ENCODE results near the gene TLE3.

TLE3 gene

DNA sequence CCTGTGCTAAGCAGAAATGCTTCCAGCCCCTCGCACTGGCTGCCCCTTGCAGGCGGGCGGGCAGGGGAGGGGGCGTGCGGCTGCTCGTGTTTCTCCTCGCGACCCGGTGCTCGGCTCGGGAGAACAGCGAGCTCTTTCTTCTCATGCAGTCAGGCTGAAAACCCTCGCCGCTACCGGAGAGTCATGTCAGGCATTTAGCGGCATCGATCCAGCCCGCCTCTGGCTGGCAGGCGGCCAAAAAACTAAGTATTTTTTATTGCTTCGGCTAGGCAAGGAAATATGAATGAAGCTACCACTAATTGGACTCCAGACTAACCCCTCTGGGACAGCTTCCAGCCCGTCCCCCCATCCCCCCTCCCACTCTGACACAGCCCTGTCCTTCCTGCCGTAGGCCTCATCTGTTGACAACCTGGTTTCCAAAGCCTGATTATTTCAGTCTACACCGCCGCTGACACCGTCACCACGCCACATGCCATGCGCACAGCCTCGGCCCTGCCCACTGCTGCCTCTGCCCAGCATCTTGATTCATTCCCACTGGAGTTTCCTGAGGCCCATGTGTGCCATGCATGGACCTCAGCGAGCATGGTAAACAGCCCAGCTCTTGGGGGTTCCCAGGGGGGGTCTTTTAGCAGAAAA lies 35.3 kb downstream of the TLE3 start:
- no peak overlapping the region for H2AFZ ChIP-seq (ENCODE audit: low read length, unreplicated experiment)
- H3K27me3 ChIP-seq (ENCODE audit: insufficient read depth, low read length): no peaks in the 10 kb centered on the region
- H3K36me3 ChIP-seq (ENCODE audit: insufficient read depth, low read length): peaks cover 14% of the 10 kb centered on the region; the same call in 1 of the 2 replicates
- H3K79me2 ChIP-seq (ENCODE audit: control insufficient read depth, insufficient read depth, low read length, unreplicated experiment): no peaks in the 10 kb centered on the region
- no peaks in the 10 kb centered on the region for H3K4me1 ChIP-seq (ENCODE audit: control insufficient read depth, insufficient read depth, low read length, unreplicated experiment)
- H3K4me3 ChIP-seq (ENCODE audit: low read depth, low read length): no peak overlapping the region
- H3K27ac ChIP-seq (ENCODE audit: low read depth, low read length): no peak overlapping the region

- no peak overlapping the region for H3K4me3 ChIP-seq (ENCODE audit: low read depth, low read length)
Measured at GRCh38 chr15:70061696-70062270, 35.9 kb downstream of the TLE3 start.

DNA sequence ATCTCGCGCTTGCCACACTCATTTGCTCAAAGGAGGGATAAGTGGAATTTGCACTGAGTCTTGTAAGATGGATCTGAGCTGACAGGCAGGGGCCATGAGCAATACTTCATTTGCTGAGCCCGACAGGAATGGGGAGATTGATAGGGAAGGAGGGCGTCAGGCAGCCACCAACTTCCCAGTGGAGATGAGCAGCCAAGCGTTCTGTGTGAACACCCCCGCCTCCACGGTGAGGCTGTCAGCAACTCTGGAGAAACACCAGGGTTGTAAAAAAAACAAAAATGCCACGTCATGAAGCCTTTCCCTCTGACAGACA lies 36.8 kb downstream of the TLE3 start:
- Histone ChIP-seq H3K36me3 (ENCODE audit: insufficient read depth, low read length) (peaks cover 14% of the 10 kb centered on the region; the same call in 1 of the 2 replicates), H3K4me1 (ENCODE audit: control insufficient read depth, insufficient read depth, low read length, unreplicated experiment) (no peaks in the 10 kb centered on the region), H2AFZ (ENCODE audit: low read length, unreplicated experiment) (no peak overlapping the region), H3K79me2 (ENCODE audit: control insufficient read depth, insufficient read depth, low read length, unreplicated experiment) (no peaks in the 10 kb centered on the region), H3K4me3 (ENCODE audit: low read depth, low read length) (no peak overlapping the region), H3K27me3 (ENCODE audit: insufficient read depth, low read length) (no peaks in the 10 kb centered on the region), H3K27ac (ENCODE audit: low read depth, low read length) (no peak overlapping the region)

More at GRCh38 chr15:70061696-70062270, 35.9 kb downstream of the TLE3 start:
- Histone ChIP-seq H2AFZ (ENCODE audit: low read length, unreplicated experiment) (no peak overlapping the region), H3K36me3 (ENCODE audit: insufficient read depth, low read length) (peaks cover 14% of the 10 kb centered on the region; the same call in 1 of the 2 replicates), H3K27me3 (ENCODE audit: insufficient read depth, low read length) (no peaks in the 10 kb centered on the region), H3K4me1 (ENCODE audit: control insufficient read depth, insufficient read depth, low read length, unreplicated experiment) (no peaks in the 10 kb centered on the region), H3K79me2 (ENCODE audit: control insufficient read depth, insufficient read depth, low read length, unreplicated experiment) (no peaks in the 10 kb centered on the region), H3K27ac (ENCODE audit: low read depth, low read length) (no peak overlapping the region)

- peaks cover 14% of the 10 kb centered on the region; the same call in 1 of the 2 replicates for H3K36me3 ChIP-seq (ENCODE audit: insufficient read depth, low read length)
Measured at GRCh38 chr15:70060214-70060992, 37.3 kb downstream of the TLE3 start.

GRCh38 chr15:70059476-70060213 lies 38.1 kb downstream of the TLE3 start:
- no peak overlapping the region for H3K27ac ChIP-seq (ENCODE audit: low read depth, low read length)
- H2AFZ ChIP-seq (ENCODE audit: low read length, unreplicated experiment): no peak overlapping the region
- H3K36me3 ChIP-seq (ENCODE audit: insufficient read depth, low read length): peaks cover 15% of the 10 kb centered on the region; the same call in 1 of the 2 replicates
- no peaks in the 10 kb centered on the region for H3K79me2 ChIP-seq (ENCODE audit: control insufficient read depth, insufficient read depth, low read length, unreplicated experiment)
- no peaks in the 10 kb centered on the region for H3K27me3 ChIP-seq (ENCODE audit: insufficient read depth, low read length)
- no peak overlapping the region for H3K4me3 ChIP-seq (ENCODE audit: low read depth, low read length)
- H3K4me1 ChIP-seq (ENCODE audit: control insufficient read depth, insufficient read depth, low read length, unreplicated experiment): no peaks in the 10 kb centered on the region

More at GRCh38 chr15:70060214-70060992, 37.3 kb downstream of the TLE3 start:
- no peaks in the 10 kb centered on the region for H3K79me2 ChIP-seq (ENCODE audit: control insufficient read depth, insufficient read depth, low read length, unreplicated experiment)
- no peaks in the 10 kb centered on the region for H3K4me1 ChIP-seq (ENCODE audit: control insufficient read depth, insufficient read depth, low read length, unreplicated experiment)
- H3K4me3 ChIP-seq (ENCODE audit: low read depth, low read length): no peak overlapping the region
- H3K27ac ChIP-seq (ENCODE audit: low read depth, low read length): no peak overlapping the region
- no peak overlapping the region for H2AFZ ChIP-seq (ENCODE audit: low read length, unreplicated experiment)
- H3K27me3 ChIP-seq (ENCODE audit: insufficient read depth, low read length): no peaks in the 10 kb centered on the region

GRCh38 chr15:70058642-70059360 lies 38.9 kb downstream of the TLE3 start:
- peaks cover 17% of the 10 kb centered on the region; the same call in 1 of the 2 replicates for H3K36me3 ChIP-seq (ENCODE audit: insufficient read depth, low read length)
- no peaks in the 10 kb centered on the region for H3K79me2 ChIP-seq (ENCODE audit: control insufficient read depth, insufficient read depth, low read length, unreplicated experiment)
- no peak overlapping the region for H3K27ac ChIP-seq (ENCODE audit: low read depth, low read length)
- H2AFZ ChIP-seq (ENCODE audit: low read length, unreplicated experiment): no peak overlapping the region
- H3K27me3 ChIP-seq (ENCODE audit: insufficient read depth, low read length): no peaks in the 10 kb centered on the region
- no peaks in the 10 kb centered on the region for H3K4me1 ChIP-seq (ENCODE audit: control insufficient read depth, insufficient read depth, low read length, unreplicated experiment)
- H3K4me3 ChIP-seq (ENCODE audit: low read depth, low read length): no peak overlapping the region

GRCh38 chr15:70057931-70058641 lies 39.6 kb downstream of the TLE3 start:
- H3K27me3 ChIP-seq (ENCODE audit: insufficient read depth, low read length): no peaks in the 10 kb centered on the region
- no peak overlapping the region for H3K4me3 ChIP-seq (ENCODE audit: low read depth, low read length)
- peaks cover 15% of the 10 kb centered on the region; the same call in 1 of the 2 replicates for H3K36me3 ChIP-seq (ENCODE audit: insufficient read depth, low read length)
- no peaks in the 10 kb centered on the region for H3K4me1 ChIP-seq (ENCODE audit: control insufficient read depth, insufficient read depth, low read length, unreplicated experiment)
- no peak overlapping the region for H3K27ac ChIP-seq (ENCODE audit: low read depth, low read length)
- no peaks in the 10 kb centered on the region for H3K79me2 ChIP-seq (ENCODE audit: control insufficient read depth, insufficient read depth, low read length, unreplicated experiment)
- H2AFZ ChIP-seq (ENCODE audit: low read length, unreplicated experiment): no peak overlapping the region

GRCh38 chr15:70056091-70056680 lies 41.5 kb downstream of the TLE3 start:
- H3K4me1 ChIP-seq (ENCODE audit: control insufficient read depth, insufficient read depth, low read length, unreplicated experiment): no peaks in the 10 kb centered on the region
- H3K27ac ChIP-seq (ENCODE audit: low read depth, low read length): no peak overlapping the region
- H3K4me3 ChIP-seq (ENCODE audit: low read depth, low read length): no peak overlapping the region
- H2AFZ ChIP-seq (ENCODE audit: low read length, unreplicated experiment): no peak overlapping the region
- no peaks in the 10 kb centered on the region for H3K79me2 ChIP-seq (ENCODE audit: control insufficient read depth, insufficient read depth, low read length, unreplicated experiment)
- H3K27me3 ChIP-seq (ENCODE audit: insufficient read depth, low read length): no peaks in the 10 kb centered on the region
- peaks cover 22% of the 10 kb centered on the region; the same call in 1 of the 2 replicates for H3K36me3 ChIP-seq (ENCODE audit: insufficient read depth, low read length)

DNA sequence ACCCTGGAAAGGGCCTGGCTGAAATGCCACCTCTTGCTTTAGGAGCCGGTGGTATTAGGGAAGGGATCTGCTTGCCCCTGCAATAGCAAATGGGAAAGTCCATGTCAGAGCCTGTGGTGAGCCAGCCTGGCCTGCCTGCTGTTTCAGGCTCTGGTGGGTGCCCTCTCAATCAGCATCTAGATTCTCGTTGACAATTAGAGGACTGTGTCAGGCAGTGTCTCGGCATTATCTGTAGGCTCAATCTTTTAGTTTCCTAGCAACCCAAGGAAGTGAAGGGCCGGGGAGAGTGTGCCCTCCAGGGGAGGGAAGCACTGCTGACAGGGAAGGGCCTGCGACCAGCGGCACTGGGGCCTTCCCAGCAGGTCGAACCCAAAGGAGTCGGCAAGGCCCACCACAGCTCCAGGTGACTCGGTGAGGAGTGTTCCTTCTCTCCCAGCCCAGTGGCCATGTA lies 42.1 kb downstream of the TLE3 start:
- Histone ChIP-seq H3K79me2 (ENCODE audit: control insufficient read depth, insufficient read depth, low read length, unreplicated experiment) (no peaks in the 10 kb centered on the region), H3K4me1 (ENCODE audit: control insufficient read depth, insufficient read depth, low read length, unreplicated experiment) (no peaks in the 10 kb centered on the region), H3K27ac (ENCODE audit: low read depth, low read length) (no peak overlapping the region), H2AFZ (ENCODE audit: low read length, unreplicated experiment) (no peak overlapping the region), H3K27me3 (ENCODE audit: insufficient read depth, low read length) (no peaks in the 10 kb centered on the region), H3K36me3 (ENCODE audit: insufficient read depth, low read length) (peaks cover 21% of the 10 kb centered on the region; the same call in 1 of the 2 replicates), H3K4me3 (ENCODE audit: low read depth, low read length) (no peak overlapping the region)
